RWPE1 (cell line): ENCODE results near the gene SLC25A24.

Experiments used
- CTCF ChIA-PET: fragments of 350-600 bp; sonication (Branson Sonifier 250); formaldehyde crosslinking; extraction: SDS; loops from one replicate; lab custom pipeline; 2021; lab: Yijun Ruan, JAX
- POLR2A ChIA-PET: fragments of 400-600 bp; formaldehyde crosslinking; extraction: SDS; loops from one replicate; lab custom pipeline; 2020; ENCODE audit warnings: antibody characterized with exemption; ENCODE audit not compliant: low non-redundant PET; lab: Yijun Ruan, JAX
- DNase-seq: peaks from one replicate; pipeline ENCODE4 v3.0.0; 2012; ENCODE audit warnings: low spot score
- H3K27ac ChIP-seq: fragments of 450-650 bp; 2 replicates; pipeline ENCODE4 v1.5.1; 2017
- CTCF ChIP-seq: fragments of 450-650 bp; conservative IDR thresholded peaks from 2 replicates; pipeline ENCODE4 v1.5.1; 2017; ENCODE audit warnings: low read depth, mild to moderate bottlenecking

The SLC25A24 gene

GRCh38 chr1:108109295-108109973 lies 90.7 kb downstream of the SLC25A24 start:
- POLR2A ChIA-PET: no interaction called here
- DNase-seq: no peak
- CTCF ChIA-PET: no interaction called here
- no peak for TF ChIP-seq CTCF
- no peak overlapping the region for H3K27ac ChIP-seq

GRCh38 chr1:108108119-108108518 lies 92.0 kb downstream of the SLC25A24 start:
- CTCF ChIA-PET: interaction anchor here (1.0 kb wide), 1 partner anchor 17 kb away, joined by 4 read pairs; no protein-coding TSS in a partner anchor

GRCh38 chr1:108107658-108108057 lies 92.5 kb downstream of the SLC25A24 start:
- DNase-seq: no peak
- ChIA-PET CTCF (interaction anchor here (0.5 to 1.0 kb wide), 2 partner anchors 18 to 25 kb away, joined by 3 to 4 read pairs; no protein-coding TSS in a partner anchor), POLR2A (no interaction called here)
- no peak overlapping the region for H3K27ac ChIP-seq
- no peak for TF ChIP-seq CTCF

More at GRCh38 chr1:108108119-108108518, 92.0 kb downstream of the SLC25A24 start:
- POLR2A ChIA-PET: no interaction called here
- no peak for TF ChIP-seq CTCF
- H3K27ac ChIP-seq: no peak overlapping the region
- no peak for DNase-seq

- no peak for DNase-seq
- POLR2A ChIA-PET: no interaction called here
- TF ChIP-seq CTCF: no peak
- no peak overlapping the region for H3K27ac ChIP-seq
- CTCF ChIA-PET: no interaction called here
These were observed 93.4 kb downstream of the SLC25A24 start for GRCh38 chr1:108106775-108107174.

- TF ChIP-seq CTCF: no peak
- ChIA-PET POLR2A (no interaction called here), CTCF (interaction anchor here (0.6 kb wide), 1 partner anchor 1004 kb away, joined by 3 read pairs; no protein-coding TSS in a partner anchor)
- H3K27ac ChIP-seq: no peak overlapping the region
- DNase-seq: no peak
These were observed 100.0 kb downstream of the SLC25A24 start for GRCh38 chr1:108100148-108100547.

GRCh38 chr1:108097018-108097417 lies 103.1 kb downstream of the SLC25A24 start:
- ChIA-PET POLR2A (no interaction called here), CTCF (no interaction called here)
- no peak for TF ChIP-seq CTCF
- no peak for DNase-seq
- H3K27ac ChIP-seq: no peak overlapping the region
